Kidney (tissue), 14 donors: ENCODE data around the gene EIF4H. TPM values are rescaled to one million over a fixed set of nuclear protein-coding genes. Genes with fewer than 3 reads are reported as not detected.

Experiments used
- DNase-seq, 5 donors: peaks; one replicate each; pipeline ENCODE4 v3.0.0-alpha.2; 2013 to 2020
- FAIRE-seq: peaks from 2 replicates; lab custom pipeline; 2012; peaks lifted over from hg19 to GRCh38; lab: Jason Lieb, UNC
- H3K27ac ChIP-seq, 2 donors: one replicate each; pipeline ENCODE4 v1.7.0; 2013; ENCODE audit warnings: low read depth in 2 of 2, low read length in 2 of 2, inconsistent platforms in 1 of 2
- H3K27me3 ChIP-seq: one replicate; pipeline ENCODE4 v1.7.1; 2013; ENCODE audit warnings: low read length, inconsistent platforms; ENCODE audit not compliant: control insufficient read depth, insufficient read depth
- H3K36me3 ChIP-seq, 3 donors: one replicate each; pipeline versions ENCODE4 v1.7.0 to v1.7.1; 2013; ENCODE audit warnings: low read length in 3 of 3, control low read depth in 1 of 3, inconsistent platforms in 1 of 3; ENCODE audit not compliant: insufficient read depth in 3 of 3, control insufficient read depth in 2 of 3
- H3K4me1 ChIP-seq, 3 donors: one replicate each; pipeline versions ENCODE4 v1.7.0 to v1.7.1; 2013; ENCODE audit warnings: low read length in 3 of 3, inconsistent platforms in 1 of 3, low read depth in 1 of 3; ENCODE audit not compliant: control insufficient read depth in 2 of 3, insufficient read depth in 2 of 3
- H3K4me3 ChIP-seq, 3 donors: one replicate each; pipeline versions ENCODE4 v1.7.0 to v1.8.1; 2013; ENCODE audit warnings: low read length in 3 of 3, control low read depth in 1 of 3, inconsistent platforms in 1 of 3
- H3K9ac ChIP-seq, 3 donors: one replicate each; pipeline versions ENCODE4 v1.7.0 to v1.7.1; 2013; ENCODE audit warnings: low read length in 3 of 3, control low read depth in 1 of 3, inconsistent platforms in 1 of 3
- H3K9me3 ChIP-seq, 3 donors: one replicate each; pipeline versions ENCODE4 v1.7.0 to v1.7.1; 2013; ENCODE audit warnings: low read length in 3 of 3, control low read depth in 1 of 3, inconsistent platforms in 1 of 3; ENCODE audit not compliant: control insufficient read depth in 2 of 3, insufficient read depth in 1 of 3
- intact Hi-C: fragments of 100-400 bp; cut with DNase I; formaldehyde crosslinking; loops from one replicate; pipeline ENCODE4 v1.11.1; 2022
- microRNA-seq: library from miRNA; unstranded; fragments of <30 nt; microRNA quantifications from one replicate; pipeline ENCODE4 v1.2.0, GENCODE V29; 2020
- polyA plus RNA-seq: library from polyadenylated mRNA; stranded (reverse); fragments of 350-450 nt; fragmentation: Illumina TruSeq; extraction: RNeasy Lipid Tissue Mini Kit (QIAGEN cat#74804); gene quantifications from one replicate; pipeline ENCODE4 v1.2.3, GENCODE V29; 2014; ENCODE audit warnings: low read depth, low replicate concordance; ENCODE audit not compliant: insufficient read depth
- total RNA-seq: library from RNA; stranded (reverse); fragmentation: NEBNext Ultra II Directional; extraction: Animal tissue kit (Norgen Biotek cat#: 25700); gene quantifications from one replicate; pipeline ENCODE4 v1.2.1, GENCODE V29; 2021
- TF ChIP-seq, protein P1 (sequence below): IDR thresholded peaks from 3 replicates; pipeline ENCODE4 v1.5.1; 2012; ENCODE audit warnings: mild to moderate bottlenecking, moderate library complexity, borderline replicate concordance; ENCODE audit not compliant: insufficient read depth; ENCODE audit errors: extremely low read depth
- donor health status: control.
- donor health status: control.
- donor health status: control.
- donor health status: control.
- donor health status: control.
- donor health status: DM: yes; HTN: yes; CAD: no.
- donor health status: Normal renal cell carcinoma (clear cell type).

The EIF4H gene
- total and polyA plus RNA-seq, 2 donors from 2014 or later, result 153 to 240 TPM

DNA sequence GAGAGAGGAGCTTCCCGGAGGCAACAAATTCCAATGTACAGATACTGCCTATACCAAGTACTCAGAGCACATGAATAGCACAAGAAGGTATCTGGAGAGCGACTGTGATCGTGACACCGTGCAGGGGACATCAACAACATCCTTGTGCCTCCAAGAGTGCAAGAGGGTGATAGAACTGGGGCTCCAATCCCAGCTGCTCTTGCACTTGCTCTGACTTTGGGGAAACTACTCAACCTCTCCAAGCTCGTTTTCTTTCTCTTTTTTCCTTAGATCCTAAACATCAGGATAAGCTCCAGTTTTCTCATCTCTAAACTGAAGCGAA lies 67.9 kb downstream of the EIF4H start:
- Histone ChIP-seq H3K27ac (no peak overlapping the region), H3K9ac (no peak overlapping the region), H3K4me1 (no peaks in the 10 kb centered on the region), H3K27me3 (no peaks in the 10 kb centered on the region), H3K9me3 (no peaks in the 10 kb centered on the region), H3K36me3 (peaks cover 5 to 20% (median 17%) of the 10 kb centered on the region in 3 donors), H3K4me3 (no peak overlapping the region)
- intact Hi-C loops, result no loop called here
- TF ChIP-seq, protein P1, sequence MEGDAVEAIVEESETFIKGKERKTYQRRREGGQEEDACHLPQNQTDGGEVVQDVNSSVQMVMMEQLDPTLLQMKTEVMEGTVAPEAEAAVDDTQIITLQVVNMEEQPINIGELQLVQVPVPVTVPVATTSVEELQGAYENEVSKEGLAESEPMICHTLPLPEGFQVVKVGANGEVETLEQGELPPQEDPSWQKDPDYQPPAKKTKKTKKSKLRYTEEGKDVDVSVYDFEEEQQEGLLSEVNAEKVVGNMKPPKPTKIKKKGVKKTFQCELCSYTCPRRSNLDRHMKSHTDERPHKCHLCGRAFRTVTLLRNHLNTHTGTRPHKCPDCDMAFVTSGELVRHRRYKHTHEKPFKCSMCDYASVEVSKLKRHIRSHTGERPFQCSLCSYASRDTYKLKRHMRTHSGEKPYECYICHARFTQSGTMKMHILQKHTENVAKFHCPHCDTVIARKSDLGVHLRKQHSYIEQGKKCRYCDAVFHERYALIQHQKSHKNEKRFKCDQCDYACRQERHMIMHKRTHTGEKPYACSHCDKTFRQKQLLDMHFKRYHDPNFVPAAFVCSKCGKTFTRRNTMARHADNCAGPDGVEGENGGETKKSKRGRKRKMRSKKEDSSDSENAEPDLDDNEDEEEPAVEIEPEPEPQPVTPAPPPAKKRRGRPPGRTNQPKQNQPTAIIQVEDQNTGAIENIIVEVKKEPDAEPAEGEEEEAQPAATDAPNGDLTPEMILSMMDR, result no peak
- FAIRE-seq (no peak), DNase-seq (no peak)

DNA sequence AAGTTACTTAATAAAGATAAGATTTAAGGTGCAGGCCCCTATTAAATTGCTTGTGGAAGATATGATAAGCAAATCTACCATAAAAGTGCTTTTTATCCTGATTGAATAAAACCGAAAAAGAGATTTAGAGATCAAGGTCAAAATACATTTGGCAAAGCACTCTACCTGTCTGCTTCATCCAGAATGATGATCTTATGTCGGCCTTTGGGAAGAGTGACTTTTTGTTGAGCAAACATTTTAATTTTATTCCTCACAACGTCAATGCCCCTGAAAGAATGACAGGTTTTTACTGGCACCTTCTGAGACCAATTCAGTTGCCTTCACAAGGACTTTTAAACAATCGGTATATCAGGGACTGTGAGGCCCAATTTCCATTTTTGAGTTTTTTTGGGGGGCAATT lies 72.3 kb downstream of the EIF4H start:
- H3K9ac ChIP-seq, result no peak overlapping the region
- DNase-seq (no peak), FAIRE-seq (no peak)
- TF ChIP-seq, protein P1, result no peak
- H3K4me1 ChIP-seq, result no peaks in the 10 kb centered on the region
- H3K36me3 ChIP-seq, result peaks cover 11 to 19% (median 15%) of the 10 kb centered on the region in 3 donors
- intact Hi-C loops, result no loop called here
- no peak overlapping the region for H3K4me3 ChIP-seq
- no peaks in the 10 kb centered on the region for H3K9me3 ChIP-seq
- H3K27me3 ChIP-seq, result no peaks in the 10 kb centered on the region
- no peak overlapping the region for H3K27ac ChIP-seq

Small RNA genes within 50 kb of the gene (microRNA-seq; reads per million reads assigned to microRNA genes)
- gene MIR590, result 186 reads per million, percentile 63 among the genes with 10 or more reads in this experiment

Other genes starting within 250 kb of the EIF4H start
- 44.8 TPM for gene ELN, start 146.2 kb upstream of the EIF4H start, total RNA-seq
- 14.9 TPM for gene ELN, start 146.2 kb upstream of the EIF4H start, polyA plus RNA-seq
- gene LIMK1, start 90.6 kb upstream of the EIF4H start, total RNA-seq, result 23.8 TPM
- gene LIMK1, start 90.6 kb upstream of the EIF4H start, polyA plus RNA-seq, result 9.1 TPM
- 17.6 TPM for gene LAT2, start 35.6 kb downstream of the EIF4H start, total RNA-seq
- 3.7 TPM for gene LAT2, start 35.6 kb downstream of the EIF4H start, polyA plus RNA-seq
- gene RFC2, start 80.0 kb downstream of the EIF4H start, total RNA-seq, result 21.1 TPM
- 16.2 TPM for gene RFC2, start 80.0 kb downstream of the EIF4H start, polyA plus RNA-seq
- gene CLIP2, start 115.1 kb downstream of the EIF4H start, total RNA-seq, result 19.1 TPM
- 5.8 TPM for gene CLIP2, start 115.1 kb downstream of the EIF4H start, polyA plus RNA-seq